HG02759 (cell line): ENCODE results near the gene KIF16B.

Source experiments
- ATAC-seq: cut with Tn5 transposase; IDR thresholded peaks from one replicate; pipeline ENCODE4 v1.9.1; 2021; ENCODE audit warnings: mild to moderate bottlenecking, moderate library complexity; ENCODE audit not compliant: unreplicated experiment

KIF16B gene

DNA sequence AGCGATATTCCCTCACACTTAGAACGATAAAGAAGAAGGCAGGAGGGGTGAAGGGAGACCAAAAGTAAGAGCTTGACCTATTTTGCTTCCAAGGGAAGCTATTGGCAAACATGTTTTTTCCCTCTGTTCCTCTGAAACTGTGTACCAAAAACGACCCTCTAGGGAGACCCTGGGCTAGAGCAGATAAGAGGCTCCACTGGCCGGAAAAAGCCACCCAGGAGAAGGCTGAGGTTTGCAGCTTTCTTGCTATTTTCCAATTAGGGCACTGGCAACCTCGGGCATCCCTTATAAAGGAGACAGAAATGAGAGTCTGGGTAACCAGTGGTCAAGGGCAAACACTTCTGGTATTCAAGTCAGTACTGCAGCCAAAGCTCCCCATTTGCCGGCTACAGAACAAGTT, 168.0 kb downstream of the KIF16B start:
- no peak for ATAC-seq

GRCh38 chr20:16404640-16405039, 168.6 kb downstream of the KIF16B start:
- ATAC-seq = no peak

DNA sequence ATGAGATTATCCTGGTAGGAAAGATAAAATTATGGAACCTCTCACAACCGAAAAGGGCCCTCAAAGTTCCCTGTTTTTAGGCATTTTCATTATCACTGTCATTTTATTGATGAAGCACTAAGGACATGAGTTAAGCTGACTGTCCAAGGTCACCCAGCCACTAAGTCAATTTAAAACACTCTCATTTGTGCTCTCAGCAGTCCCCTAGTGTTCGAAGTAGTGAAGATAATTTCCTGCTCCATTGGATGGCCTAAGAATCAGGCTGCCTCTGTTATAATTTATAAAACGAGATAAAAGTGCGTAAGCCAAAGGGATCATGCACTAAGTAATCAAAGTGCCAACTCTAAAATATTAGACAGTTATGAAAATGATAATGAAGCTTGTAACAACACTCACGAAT, 169.1 kb downstream of the KIF16B start:
- ATAC-seq = no peak

DNA sequence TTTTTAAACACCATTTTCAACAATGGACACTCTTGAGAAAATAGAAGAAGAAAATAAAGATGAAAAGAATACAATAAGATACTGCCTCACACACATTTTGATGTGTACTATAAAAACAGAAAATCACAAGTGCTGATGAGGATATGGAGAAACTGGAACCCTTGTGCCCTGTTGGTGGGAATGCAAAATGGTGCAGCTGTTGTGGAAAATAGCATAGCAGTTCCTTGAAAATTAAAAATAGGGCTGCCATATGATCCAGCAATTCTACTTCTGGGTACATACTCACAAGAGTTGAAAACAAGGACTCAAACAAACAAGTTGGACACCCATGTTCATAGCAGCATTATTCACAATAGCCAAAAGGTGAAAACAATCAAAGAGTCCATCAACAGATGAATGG, 173.0 kb downstream of the KIF16B start:
- ATAC-seq = no peak

- ATAC-seq = no peak
Measured at GRCh38 chr20:16399801-16400200, 173.4 kb downstream of the KIF16B start.

DNA sequence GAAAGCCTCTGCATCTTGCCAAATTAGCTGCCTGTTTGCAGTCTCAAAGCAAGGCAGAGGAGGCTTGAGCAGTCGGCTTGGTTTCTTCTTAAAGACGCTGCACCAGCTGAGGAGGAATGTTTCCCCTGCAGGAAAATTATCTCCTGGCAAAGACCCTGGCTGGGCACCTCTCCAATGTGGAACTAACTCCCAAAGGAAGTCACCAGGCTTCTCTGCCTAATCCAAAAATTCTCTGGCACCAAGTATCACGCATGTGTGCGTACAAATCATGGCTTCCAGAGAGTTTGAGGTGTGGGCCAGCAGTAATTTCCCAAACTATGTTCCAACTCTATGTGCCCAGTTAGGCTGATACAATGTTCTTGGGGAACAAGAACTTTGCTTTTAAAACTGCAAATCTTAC, 176.2 kb downstream of the KIF16B start:
- no peak for ATAC-seq

- ATAC-seq = no peak
Measured at GRCh38 chr20:16395366-16395765, 177.9 kb downstream of the KIF16B start.

DNA sequence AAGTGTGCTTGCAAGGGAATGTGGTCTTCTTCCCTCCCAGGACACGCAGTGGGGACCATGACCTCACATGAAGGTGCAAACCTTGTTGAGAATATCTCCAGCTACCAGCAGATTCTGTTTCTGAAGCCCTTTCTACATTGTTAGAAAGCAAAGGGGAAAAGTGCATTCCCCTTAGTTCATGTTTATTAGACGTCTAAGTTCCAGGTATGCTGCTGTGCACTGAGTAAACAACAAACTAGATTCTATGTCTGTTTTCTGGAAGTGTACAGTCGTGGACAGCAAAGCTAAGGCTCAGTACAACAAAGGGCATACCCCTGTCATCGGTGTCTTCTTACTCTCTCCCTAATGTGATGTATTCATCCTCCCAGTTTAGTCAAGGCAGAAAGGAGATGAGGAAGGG, 178.5 kb downstream of the KIF16B start:
- no peak for ATAC-seq

GRCh38 chr20:16393836-16394235, 179.4 kb downstream of the KIF16B start:
- no peak for ATAC-seq

DNA sequence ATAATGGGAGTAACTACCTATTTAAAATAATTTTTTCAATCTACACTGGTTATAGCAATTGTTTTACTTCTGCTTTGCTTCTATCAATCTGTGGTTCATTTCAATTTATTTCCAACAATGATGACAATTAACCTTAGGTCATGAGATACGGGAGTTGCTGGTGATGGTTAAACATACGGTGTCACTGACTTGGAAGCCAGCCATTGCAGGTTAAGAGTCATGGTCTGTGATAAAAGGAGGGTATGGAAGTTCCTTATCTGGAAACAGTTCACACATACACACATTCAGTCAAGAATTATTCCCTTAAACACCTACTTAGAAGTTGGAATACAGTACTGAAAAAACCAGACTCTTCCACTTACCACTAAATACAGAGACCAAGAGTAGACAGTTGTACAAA, 180.0 kb downstream of the KIF16B start:
- ATAC-seq = no peak

- peak; percentile 96 for ATAC-seq
Measured at GRCh38 chr20:16392346-16392745, 180.9 kb downstream of the KIF16B start.

- ATAC-seq = no peak
Measured at GRCh38 chr20:16390991-16391390, 182.3 kb downstream of the KIF16B start.

DNA sequence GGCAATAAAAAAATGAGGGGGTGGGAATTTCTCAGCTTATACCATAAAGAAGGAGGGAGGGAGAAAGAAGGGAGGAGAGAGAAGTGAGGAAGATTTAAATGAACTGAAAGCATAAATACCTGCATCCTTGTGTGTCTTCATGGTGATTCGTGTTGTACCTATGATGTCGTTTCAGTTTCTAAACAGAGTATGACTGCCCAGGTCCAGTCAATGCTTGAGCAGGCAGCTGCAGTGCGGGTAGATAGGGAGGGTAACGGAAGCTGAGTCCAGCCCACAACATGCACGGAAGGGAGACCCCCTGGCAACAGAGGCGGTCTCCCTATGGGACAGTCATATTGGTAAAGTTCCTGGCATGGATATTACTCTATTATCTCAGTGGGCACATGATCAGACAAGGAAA, 184.5 kb downstream of the KIF16B start:
- ATAC-seq = no peak

DNA sequence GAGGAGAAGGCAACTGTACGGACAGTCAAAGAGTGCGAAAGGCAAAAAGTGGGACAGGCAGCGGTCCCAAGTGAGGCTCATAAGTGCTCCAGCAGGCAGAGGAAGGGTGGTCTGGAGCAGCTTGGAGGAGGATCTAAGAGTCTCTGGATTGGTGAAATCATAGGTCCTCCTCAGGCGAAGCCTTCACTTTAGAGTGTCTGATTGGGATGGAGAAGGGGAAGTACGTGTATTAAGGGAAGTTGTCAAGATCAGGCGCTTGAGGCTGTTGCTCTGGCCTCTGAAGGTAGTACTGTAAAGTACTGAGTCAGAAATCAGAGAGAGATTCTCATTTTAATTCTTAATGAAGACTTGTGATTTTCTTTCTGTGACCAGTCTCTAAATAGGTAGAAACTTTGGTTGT, 185.6 kb downstream of the KIF16B start:
- ATAC-seq = no peak

GRCh38 chr20:16385891-16386290, 187.4 kb downstream of the KIF16B start:
- no peak for ATAC-seq

GRCh38 chr20:16385462-16385861, 187.8 kb downstream of the KIF16B start:
- no peak for ATAC-seq

DNA sequence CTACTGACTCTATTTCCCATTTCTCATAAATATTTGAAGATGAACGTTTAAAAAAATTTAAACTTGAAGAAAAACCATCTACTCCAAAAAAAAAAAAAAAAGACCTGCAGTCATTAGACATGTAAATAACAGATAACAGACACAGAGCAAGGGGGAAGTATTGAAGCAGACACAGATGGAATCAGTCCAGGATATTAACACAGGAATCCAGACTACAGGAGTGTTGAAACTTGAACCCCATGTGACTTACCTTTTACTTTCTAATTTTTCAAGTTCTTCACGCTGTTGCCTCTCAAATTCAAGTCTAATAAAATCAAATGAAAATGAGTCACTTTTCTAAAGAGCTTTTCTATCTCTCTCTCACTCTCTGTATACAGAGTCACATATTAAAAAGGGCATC, 191.8 kb downstream of the KIF16B start:
- no peak for ATAC-seq

- no peak for ATAC-seq
Measured at GRCh38 chr20:16378712-16379370, 194.4 kb downstream of the KIF16B start.

DNA sequence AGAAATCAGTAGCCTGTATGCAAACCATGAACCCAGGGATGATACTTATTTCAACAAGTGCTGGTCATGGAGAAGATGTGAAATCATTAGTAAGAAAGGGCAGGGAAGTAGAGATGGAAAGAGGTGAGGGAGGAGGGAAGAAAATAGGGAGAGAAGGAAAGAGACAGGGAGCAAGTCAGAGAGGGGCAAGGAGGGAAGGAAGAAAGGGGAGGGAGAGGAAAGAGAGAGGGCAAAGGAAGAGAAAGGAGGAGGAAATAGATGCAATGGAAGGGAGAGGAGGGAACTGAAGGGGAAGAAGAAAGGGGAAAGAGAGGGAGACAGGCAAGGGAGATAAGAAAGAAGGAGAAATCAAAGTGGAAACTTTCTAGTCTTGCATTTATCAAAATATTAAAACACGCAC, 195.1 kb downstream of the KIF16B start:
- no peak for ATAC-seq

DNA sequence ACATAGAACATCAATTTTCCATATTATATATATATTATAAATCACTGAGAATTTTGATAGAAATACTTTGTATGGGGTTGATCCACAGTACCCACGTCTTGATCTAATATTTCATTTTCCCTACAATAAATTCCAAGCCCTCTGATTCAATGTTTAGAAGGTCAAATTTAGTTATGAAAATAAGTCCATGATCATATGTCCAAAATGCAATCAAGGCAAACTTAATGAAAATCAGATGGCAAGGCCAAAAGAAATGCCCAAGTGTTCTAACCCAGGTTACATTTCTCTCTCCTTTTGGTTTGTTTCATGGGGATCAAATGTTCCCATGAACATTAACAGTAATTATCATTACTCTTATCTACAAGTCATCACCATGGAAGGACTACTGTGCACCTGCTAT, 203.8 kb downstream of the KIF16B start:
- no peak for ATAC-seq

DNA sequence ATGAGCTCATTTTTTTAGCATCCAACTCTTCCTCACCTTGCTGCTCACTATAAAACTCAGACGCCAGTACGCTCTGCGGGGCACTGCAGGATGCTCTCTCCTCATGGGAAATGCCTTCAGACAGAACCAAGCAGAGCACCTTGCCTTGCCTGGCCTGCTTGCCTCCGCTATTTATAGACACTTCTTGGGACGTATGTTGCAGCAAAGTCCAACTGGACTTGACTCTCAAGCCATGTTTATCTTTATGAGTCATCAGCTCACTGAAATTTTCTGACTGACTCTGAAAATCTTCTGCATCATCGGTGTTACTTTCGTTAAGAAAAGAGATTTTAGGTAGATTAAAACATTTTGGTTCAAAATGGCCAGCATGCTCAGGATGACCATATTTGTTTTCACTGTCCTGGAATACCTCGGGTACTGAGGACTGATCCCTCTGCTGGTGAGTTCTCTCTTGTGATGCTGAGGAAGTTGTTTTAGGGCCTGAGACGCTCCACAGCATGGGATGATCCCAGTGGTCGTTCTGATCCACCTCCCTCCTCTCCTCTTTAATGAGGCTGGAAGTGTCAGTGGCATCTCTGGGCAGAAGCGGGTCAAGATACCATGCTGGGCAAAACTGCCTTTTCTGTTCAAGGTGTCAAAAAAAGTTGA, 204.5 kb downstream of the KIF16B start:
- ATAC-seq = no peak

GRCh38 chr20:16367948-16368560, 205.2 kb downstream of the KIF16B start:
- no peak for ATAC-seq
